HG02571 (cell line): ENCODE measurements around the gene TCF7.
"Not testable (repeated sequence)": the region's sequence is repeated elsewhere in the genome, so short reads cannot be mapped to it uniquely, and the experiment has no call there.

Experiments used
- ATAC-seq: cut with Tn5 transposase; IDR thresholded peaks from one replicate; pipeline ENCODE4 v1.9.1; 2021; ENCODE audit warnings: mild to moderate bottlenecking, moderate library complexity; ENCODE audit not compliant: unreplicated experiment

TCF7 gene

DNA sequence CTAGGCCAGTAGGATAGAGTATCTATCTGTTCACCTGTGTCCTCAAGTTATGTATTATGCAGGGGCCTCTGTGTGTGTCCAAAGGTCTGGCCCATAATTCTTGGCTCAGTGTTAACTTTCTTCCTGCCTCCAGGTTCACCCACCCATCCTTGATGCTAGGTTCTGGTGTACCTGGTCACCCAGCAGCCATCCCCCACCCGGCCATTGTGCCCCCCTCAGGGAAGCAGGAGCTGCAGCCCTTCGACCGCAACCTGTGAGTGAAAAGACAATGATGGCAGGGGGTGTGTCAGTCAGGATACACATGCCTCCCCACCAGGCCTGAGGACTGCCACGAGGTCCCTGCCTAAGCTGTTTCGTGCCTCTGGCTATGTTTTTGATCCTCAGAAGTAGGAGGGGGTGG is 27.6 kb downstream of the TCF7 start:
- ATAC-seq: no peak

- ATAC-seq: no peak
Measured at GRCh38 chr5:134142806-134143205, 28.3 kb downstream of the TCF7 start.

GRCh38 chr5:134143431-134143830 is 28.9 kb downstream of the TCF7 start:
- ATAC-seq: no peak

- ATAC-seq: no peak
Measured at GRCh38 chr5:134143944-134144941, 29.8 kb downstream of the TCF7 start.

DNA sequence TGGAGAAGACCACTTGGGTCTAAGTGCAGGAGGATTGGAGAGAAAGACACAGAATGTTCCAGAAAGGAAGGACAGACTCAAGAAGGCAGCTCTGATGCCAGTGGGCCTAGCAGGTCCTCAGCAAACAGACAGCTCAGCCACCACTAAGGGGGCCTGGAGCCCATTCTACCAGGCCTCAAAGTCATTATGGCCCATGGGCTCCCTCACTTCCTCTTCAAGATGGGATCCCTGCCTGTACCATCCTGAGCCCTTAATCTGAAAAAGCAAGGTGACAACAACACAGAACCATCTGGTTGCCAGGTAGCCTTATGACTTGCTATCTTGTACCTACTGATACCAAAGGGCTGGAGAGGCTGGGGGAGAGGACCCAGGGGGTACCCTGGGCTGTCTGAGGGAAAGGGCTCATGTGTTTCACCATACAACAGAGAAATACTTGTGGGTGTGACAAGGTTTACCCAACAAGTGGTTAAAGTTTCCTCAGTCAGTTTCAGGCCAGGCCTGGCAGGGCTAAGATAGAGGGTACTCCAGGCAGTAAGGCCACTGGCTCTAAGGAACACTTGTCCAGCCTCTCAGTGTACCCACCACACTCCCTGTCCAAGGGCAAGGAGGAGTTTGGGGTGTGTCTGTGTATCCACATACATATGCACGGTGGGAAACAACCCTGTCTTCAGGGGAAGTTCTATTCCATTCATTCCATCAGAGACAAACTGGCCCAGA is 30.7 kb downstream of the TCF7 start:
- no peak for ATAC-seq

DNA sequence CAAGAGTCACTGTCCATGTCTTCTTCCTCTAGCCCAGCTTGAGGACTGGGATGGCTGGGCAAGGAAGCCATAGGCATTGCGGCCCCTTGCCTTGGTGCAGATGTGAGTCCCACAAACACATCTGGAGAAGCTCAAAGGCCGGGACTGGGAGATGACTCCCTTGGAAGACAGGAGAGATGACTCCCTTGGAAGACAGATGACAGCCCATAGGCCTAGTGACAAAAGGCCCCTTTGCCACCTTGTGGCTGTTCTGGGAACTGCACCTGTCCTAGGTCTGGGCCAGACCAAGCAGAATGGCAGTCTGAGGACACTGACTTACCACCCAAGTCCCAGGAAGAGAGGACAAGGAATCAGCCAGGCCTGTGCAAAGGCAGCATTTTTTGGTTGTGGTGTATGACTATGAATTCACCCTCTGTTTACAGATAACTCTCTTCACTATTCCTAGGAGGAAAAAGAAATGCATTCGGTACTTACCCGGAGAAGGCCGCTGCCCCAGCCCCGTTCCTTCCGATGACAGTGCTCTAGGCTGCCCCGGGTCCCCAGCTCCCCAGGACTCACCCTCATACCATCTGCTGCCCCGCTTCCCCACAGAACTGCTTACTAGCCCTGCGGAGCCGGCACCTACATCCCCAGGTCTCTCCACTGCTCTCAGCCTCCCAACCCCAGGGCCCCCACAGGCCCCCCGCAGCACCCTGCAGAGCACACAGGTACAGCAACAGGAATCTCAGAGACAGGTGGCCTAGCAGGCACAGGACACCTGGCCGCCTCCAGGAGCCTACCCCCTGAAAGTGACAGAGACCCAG is 31.5 kb downstream of the TCF7 start:
- peak; percentile 57 for ATAC-seq

DNA sequence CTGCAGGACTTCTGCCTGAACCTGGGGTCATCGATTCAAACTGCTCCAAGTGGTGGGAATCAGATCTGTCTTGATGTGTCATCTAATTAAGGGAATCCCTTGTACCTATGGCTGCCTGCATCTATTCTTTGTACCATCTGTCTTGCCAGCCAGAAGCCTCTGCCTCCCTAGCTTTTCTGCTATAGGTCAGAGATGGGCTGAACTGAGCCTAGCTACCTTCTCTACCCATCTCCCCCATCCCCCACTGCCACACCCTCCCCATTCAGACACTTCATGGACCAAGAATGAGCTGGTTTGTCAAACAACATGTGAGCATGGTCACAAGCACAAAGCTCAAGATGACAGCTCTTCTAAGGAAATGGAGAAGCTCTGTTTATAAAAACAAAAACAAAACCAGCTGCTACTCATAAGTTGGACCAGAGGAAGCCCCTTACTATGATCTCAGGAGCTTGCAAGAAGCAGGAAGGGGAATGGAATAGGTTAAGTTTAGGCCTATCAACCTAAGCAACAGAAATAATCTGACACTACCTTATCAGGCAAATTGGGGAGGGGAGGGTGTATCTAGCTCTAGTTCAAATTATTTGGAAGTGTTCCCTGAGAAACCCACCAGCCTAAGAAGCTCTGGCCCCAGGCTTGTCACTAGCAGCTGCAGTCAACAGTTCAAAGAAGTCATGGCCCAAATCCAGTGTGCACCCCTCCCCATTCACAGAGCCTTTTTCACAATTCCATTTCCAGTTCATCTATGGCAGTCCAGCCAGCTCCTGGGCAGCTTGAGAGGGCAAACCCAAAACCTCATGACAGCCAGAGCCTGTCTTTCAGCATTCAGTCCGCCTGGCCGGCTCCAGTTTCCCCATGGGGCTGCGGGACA is 32.4 kb downstream of the TCF7 start:
- no peak for ATAC-seq

- ATAC-seq: no peak
Measured at GRCh38 chr5:134148316-134148715, 33.8 kb downstream of the TCF7 start.

- ATAC-seq: no peak
Measured at GRCh38 chr5:134148986-134149539, 34.6 kb downstream of the TCF7 start.

DNA sequence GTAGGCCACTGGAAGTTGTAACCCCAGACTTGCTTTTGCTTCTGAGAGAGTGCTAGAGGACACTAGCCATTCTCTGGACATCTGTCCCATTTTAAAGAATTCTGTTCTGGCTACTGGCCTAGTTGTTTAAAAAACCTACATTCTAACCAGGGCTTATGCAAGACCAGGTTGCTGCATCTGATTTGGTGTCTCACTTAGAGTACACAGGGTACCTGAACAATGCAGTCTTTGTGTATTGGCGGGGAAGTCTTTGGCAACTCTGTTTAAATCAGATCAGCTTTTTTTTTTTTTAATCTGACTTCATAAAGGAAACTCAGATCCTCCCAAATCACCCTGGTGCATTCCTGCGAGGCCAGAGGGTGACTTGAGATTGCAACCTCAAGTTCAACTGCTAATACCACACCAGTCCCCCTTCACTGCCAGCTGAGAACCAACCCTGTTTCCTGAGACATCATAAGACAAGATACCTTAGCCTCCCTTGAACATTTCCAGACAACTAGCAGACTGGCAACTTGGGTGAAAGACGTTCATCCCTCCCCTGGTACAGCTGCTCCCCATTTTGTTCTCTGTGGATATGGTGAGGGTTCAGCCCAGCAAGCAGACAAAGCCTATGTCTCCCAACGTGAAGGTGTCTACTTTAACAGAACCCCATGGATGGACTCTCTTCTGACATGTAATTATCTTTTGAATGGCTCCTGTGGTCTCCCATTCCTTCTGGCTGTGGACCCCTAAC is 35.3 kb downstream of the TCF7 start:
- no peak for ATAC-seq

DNA sequence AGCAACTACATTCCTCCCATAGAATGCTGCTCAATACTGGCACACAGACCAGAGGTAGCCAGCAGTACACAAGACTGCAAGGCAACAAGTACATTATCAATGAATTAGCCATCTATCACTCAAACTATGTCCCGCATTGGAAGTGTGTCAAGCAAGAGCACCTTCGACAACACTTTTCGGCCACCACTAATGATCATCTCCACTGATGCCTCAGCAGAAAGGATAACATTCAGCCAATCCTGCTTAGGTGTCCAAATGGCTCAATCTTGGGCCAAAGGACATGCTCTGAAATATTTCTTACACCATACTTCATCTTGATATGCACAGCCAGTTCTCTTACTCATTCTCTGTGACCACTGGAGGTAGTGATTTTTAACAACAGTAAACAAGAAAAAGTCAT is 37.2 kb downstream of the TCF7 start:
- no peak for ATAC-seq

- not testable (repeated sequence) for ATAC-seq
Measured at GRCh38 chr5:134152173-134152832, 37.8 kb downstream of the TCF7 start.

DNA sequence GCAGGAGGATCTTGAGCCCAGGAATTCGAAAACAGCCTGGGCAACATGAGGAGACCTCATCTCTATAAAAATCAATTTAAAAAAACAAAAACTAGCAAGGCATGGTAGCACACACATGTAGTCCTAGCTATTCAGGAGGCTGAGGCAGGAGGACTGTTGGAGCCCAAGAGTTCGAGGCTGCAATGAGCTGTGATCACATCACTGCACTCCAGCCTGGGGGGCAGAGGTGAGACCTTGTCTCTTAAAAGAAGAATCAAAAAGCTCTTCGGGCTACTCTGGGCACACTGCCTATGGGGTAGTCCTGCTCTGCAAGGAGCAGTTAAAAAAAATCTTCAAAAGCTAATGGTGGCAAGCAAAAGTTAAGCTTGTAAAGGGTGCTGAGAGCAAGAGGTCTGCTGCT is 38.8 kb downstream of the TCF7 start:
- no peak for ATAC-seq

- ATAC-seq: no peak
Measured at GRCh38 chr5:134153657-134154056, 39.2 kb downstream of the TCF7 start.

- no peak for ATAC-seq
Measured at GRCh38 chr5:134161513-134162395, 47.3 kb downstream of the TCF7 start.

DNA sequence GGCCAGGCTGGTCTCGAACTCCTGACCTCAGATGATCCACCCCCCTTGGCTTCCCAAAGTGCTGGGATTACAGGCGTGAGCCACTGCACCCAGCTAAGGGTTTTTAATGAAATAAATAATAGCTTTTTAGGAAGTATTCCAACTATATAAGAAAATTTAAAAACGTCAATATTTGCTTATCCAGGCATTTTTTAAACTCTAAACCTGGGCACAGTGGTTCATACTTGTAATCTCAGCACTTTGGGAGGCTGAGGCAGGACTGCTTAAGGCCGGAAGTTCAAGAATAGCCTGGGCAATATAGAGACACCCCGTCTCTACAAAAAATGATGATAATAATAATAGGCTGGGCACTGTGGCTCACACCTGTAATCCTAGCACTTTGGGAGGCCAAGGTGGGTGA is 48.1 kb downstream of the TCF7 start:
- no peak for ATAC-seq

DNA sequence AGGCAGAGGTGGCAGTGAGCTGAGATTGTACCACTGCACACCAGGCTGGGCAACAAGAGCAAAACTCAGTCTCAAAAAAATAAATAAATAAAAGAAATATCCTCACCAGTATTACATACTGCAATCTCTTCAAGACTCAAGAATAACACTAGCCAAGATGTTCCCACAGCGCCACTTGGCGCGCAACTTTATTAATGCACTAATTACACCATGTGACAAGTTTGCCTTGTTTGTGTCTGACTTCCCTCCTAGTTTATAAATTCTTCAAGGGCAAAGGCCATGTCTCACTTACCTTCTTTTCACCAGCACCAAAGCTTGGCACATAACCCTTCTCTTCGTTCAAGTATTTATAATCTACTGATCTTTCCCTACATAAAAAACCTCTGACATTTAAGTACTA is 57.5 kb downstream of the TCF7 start:
- ATAC-seq: no peak
